HepG2 (cell line): ENCODE measurements around the gene LGALS1. TPM values are rescaled to one million over a fixed set of nuclear protein-coding genes. Genes with fewer than 3 reads are reported as not detected.

Source experiments
- HMG20B ChIP-seq: conservative IDR thresholded peaks from 2 replicates; pipeline ENCODE4 v1.6.1; 2016; ENCODE audit warnings: missing genetic modification reagents, missing compliant biosample characterization
- HOMEZ ChIP-seq: IDR thresholded peaks from 2 replicates; pipeline ENCODE4 v1.6.1; 2016; ENCODE audit warnings: low read depth
- IRF2 ChIP-seq: IDR thresholded peaks from 2 replicates; pipeline ENCODE4 v1.6.1; 2018; ENCODE audit warnings: missing genetic modification reagents, missing compliant biosample characterization
- KLF16 ChIP-seq, 2 experiments: sonication (generic) in 1 of 2; formaldehyde crosslinking in 1 of 2; IDR thresholded peaks; 2 replicates each; pipeline versions ENCODE4 v1.6.1 to v1.8.0; 2016 to 2023; ENCODE audit warnings: missing genetic modification reagents in 2 of 2, missing compliant biosample characterization in 1 of 2
- MEIS1 ChIP-seq: sonication (generic); formaldehyde crosslinking; IDR thresholded peaks from 2 replicates; pipeline ENCODE4 v1.9.0; 2021; ENCODE audit warnings: mild to moderate bottlenecking, missing genetic modification reagents, moderate library complexity, borderline replicate concordance
- NR2F6 ChIP-seq, 2 experiments: IDR thresholded peaks; 2 replicates each; pipeline ENCODE4 v1.6.1; 2016; ENCODE audit warnings: antibody characterized with exemption in 1 of 2, mild to moderate bottlenecking in 1 of 2
- PATZ1 ChIP-seq: sonication (generic); formaldehyde crosslinking; IDR thresholded peaks from 2 replicates; pipeline ENCODE4 v1.4.0; 2020; ENCODE audit warnings: missing genetic modification reagents
- PHF21A ChIP-seq: sonication (generic); formaldehyde crosslinking; IDR thresholded peaks from 2 replicates; pipeline ENCODE4 v1.5.0; 2020; ENCODE audit warnings: mild to moderate bottlenecking, missing genetic modification reagents
- RAD21 ChIP-seq: fragments of 450-650 bp; formaldehyde crosslinking; IDR thresholded peaks from 2 replicates; pipeline ENCODE4 v1.5.0; 2020; ENCODE audit warnings: mild to moderate bottlenecking
- RXRA ChIP-seq: sonication (generic); formaldehyde crosslinking; IDR thresholded peaks from 2 replicates; pipeline ENCODE4 v1.5.1; 2020; ENCODE audit warnings: missing genetic modification reagents
- SALL1 ChIP-seq: sonication (generic); formaldehyde crosslinking; IDR thresholded peaks from 2 replicates; pipeline ENCODE4 v1.8.0; 2022; ENCODE audit warnings: mild to moderate bottlenecking, missing genetic modification reagents
- SAP130 ChIP-seq: IDR thresholded peaks from 2 replicates; pipeline ENCODE4 v1.6.1; 2016; ENCODE audit warnings: low read depth
- SPEN ChIP-seq: sonication (generic); formaldehyde crosslinking; IDR thresholded peaks from 2 replicates; pipeline ENCODE4 v1.5.1; 2020; ENCODE audit warnings: low read depth, mild to moderate bottlenecking, missing genetic modification reagents
- STAG1 ChIP-seq: sonication (generic); formaldehyde crosslinking; IDR thresholded peaks from 2 replicates; pipeline ENCODE4 v1.4.0; 2020; ENCODE audit warnings: missing genetic modification reagents
- ZNF44 ChIP-seq: sonication (generic); formaldehyde crosslinking; IDR thresholded peaks from 2 replicates; pipeline ENCODE4 v1.5.1; 2020; ENCODE audit warnings: mild to moderate bottlenecking, missing genetic modification reagents
- ZNF460 ChIP-seq: sonication (generic); formaldehyde crosslinking; IDR thresholded peaks from 2 replicates; pipeline ENCODE4 v1.5.1; 2020; ENCODE audit warnings: missing genetic modification reagents, mild to moderate bottlenecking, borderline replicate concordance
- ZNF501 ChIP-seq: sonication (generic); formaldehyde crosslinking; IDR thresholded peaks from 2 replicates; pipeline ENCODE4 v1.5.1; 2020; ENCODE audit warnings: mild to moderate bottlenecking, moderate library complexity, missing genetic modification reagents
- ZNF766 ChIP-seq: sonication (generic); formaldehyde crosslinking; IDR thresholded peaks from 2 replicates; pipeline ENCODE4 v1.5.0; 2020; ENCODE audit warnings: missing genetic modification reagents, borderline replicate concordance
- polyA plus RNA-seq, 8 experiments: library from polyadenylated mRNA; depleted of rRNA in 3 of 8; stranded (reverse) in 7 of 8; unstranded in 1 of 8; fragments of >200 nt; fragmentation: Illumina TruSeq in 4 of 8; extraction: Trizol in 4 of 8; gene quantifications; 2 replicates each; pipeline versions ENCODE4 v1.2.1 to v1.2.3, GENCODE V29; 2011 to 2016; ENCODE audit warnings: low read depth in 4 of 8, missing spikeins in 1 of 8, mixed read lengths in 1 of 8; ENCODE audit not compliant: insufficient read depth in 1 of 8
- total RNA-seq, 5 experiments: library from RNA; depleted of rRNA; stranded (reverse); fragments of >200 nt; fragmentation: Illumina TruSeq; extraction: Trizol; gene quantifications; 2 replicates each; pipeline ENCODE4 v1.2.3, GENCODE V29; 2016; ENCODE audit warnings: low read depth in 1 of 5
- TF ChIP-seq, protein P1 (sequence below): sonication (generic); formaldehyde crosslinking; IDR thresholded peaks from 2 replicates; pipeline ENCODE4 v1.5.0; 2020; ENCODE audit warnings: mild to moderate bottlenecking, missing genetic modification reagents, moderate library complexity
- TF ChIP-seq, protein P2 (sequence below): IDR thresholded peaks from 2 replicates; pipeline ENCODE4 v1.6.1; 2012; ENCODE audit warnings: inconsistent platforms
- TF ChIP-seq, protein P3 (sequence below): sonication (generic); formaldehyde crosslinking; IDR thresholded peaks from 2 replicates; pipeline ENCODE4 v1.4.0; 2020; ENCODE audit warnings: missing genetic modification reagents
- TF ChIP-seq, protein P4 (sequence below): sonication (generic); formaldehyde crosslinking; IDR thresholded peaks from 2 replicates; pipeline ENCODE4 v1.4.0; 2020; ENCODE audit warnings: missing genetic modification reagents, borderline replicate concordance

The LGALS1 gene
- total and polyA plus RNA-seq, 2 of the 13 experiments (the other 11 are each of a cell fraction or from before 2014, with no cell fraction given): 103 to 858 TPM

DNA sequence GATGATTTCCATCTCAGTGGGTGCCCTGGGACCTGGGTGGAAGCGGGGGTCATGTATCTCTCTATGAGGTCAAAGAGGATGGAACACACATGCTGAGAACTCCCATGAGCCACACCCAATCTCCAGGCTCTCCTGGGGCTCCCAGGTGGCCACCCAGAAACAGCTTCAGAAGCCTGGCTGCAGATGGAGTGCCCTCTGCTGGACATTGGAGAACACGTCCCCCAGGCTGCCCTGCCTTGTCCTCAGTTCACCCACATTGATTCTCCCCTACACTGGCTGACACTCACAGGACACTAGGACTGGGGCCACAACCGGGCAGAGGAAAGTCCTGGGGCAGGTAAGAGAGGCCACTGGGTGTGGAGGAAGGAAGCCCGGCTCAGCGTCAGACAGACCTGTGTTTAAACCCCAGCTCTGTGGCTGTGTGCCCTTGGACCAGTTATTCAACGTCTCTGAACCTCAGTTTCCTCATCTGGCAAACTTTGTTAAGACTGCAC is 6.2 kb downstream of the LGALS1 start (continued):
- no peak for TF ChIP-seq HMG20B (CRISPR knock-in tag)
- TF ChIP-seq PATZ1 (CRISPR knock-in tag): 0 out of 2 replicates have a peak, but pooled peaks have one; percentile 42
- TF ChIP-seq ZNF501 (CRISPR knock-in tag): peak; percentile 13; the same call in 1 of the 2 replicates
- TF ChIP-seq IRF2 (CRISPR knock-in tag): 0 out of 2 replicates have a peak, but pooled peaks have one; percentile 33
- peak; percentile 89 for TF ChIP-seq RAD21
- TF ChIP-seq, protein P1, sequence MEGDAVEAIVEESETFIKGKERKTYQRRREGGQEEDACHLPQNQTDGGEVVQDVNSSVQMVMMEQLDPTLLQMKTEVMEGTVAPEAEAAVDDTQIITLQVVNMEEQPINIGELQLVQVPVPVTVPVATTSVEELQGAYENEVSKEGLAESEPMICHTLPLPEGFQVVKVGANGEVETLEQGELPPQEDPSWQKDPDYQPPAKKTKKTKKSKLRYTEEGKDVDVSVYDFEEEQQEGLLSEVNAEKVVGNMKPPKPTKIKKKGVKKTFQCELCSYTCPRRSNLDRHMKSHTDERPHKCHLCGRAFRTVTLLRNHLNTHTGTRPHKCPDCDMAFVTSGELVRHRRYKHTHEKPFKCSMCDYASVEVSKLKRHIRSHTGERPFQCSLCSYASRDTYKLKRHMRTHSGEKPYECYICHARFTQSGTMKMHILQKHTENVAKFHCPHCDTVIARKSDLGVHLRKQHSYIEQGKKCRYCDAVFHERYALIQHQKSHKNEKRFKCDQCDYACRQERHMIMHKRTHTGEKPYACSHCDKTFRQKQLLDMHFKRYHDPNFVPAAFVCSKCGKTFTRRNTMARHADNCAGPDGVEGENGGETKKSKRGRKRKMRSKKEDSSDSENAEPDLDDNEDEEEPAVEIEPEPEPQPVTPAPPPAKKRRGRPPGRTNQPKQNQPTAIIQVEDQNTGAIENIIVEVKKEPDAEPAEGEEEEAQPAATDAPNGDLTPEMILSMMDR: peak; percentile 93
- no peak for TF ChIP-seq ZNF766 (CRISPR knock-in tag)
- peak; percentile 26; the same call in 1 of the 2 replicates for TF ChIP-seq SALL1
- TF ChIP-seq SPEN (CRISPR knock-in tag): no peak
- TF ChIP-seq, protein P2, sequence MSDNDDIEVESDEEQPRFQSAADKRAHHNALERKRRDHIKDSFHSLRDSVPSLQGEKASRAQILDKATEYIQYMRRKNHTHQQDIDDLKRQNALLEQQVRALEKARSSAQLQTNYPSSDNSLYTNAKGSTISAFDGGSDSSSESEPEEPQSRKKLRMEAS: 0 out of 2 replicates have a peak, but pooled peaks have one; percentile 17
- 0 out of 4 replicates have a peak, but pooled peaks of 1 of the 2 experiments have one; percentile 53 for TF ChIP-seq KLF16 (CRISPR knock-in tag; IDR thresholded peaks at IDR 0.05)
- TF ChIP-seq STAG1 (CRISPR knock-in tag): peak; percentile 83
- TF ChIP-seq ZNF460 (CRISPR knock-in tag): no peak
- TF ChIP-seq, protein P3, sequence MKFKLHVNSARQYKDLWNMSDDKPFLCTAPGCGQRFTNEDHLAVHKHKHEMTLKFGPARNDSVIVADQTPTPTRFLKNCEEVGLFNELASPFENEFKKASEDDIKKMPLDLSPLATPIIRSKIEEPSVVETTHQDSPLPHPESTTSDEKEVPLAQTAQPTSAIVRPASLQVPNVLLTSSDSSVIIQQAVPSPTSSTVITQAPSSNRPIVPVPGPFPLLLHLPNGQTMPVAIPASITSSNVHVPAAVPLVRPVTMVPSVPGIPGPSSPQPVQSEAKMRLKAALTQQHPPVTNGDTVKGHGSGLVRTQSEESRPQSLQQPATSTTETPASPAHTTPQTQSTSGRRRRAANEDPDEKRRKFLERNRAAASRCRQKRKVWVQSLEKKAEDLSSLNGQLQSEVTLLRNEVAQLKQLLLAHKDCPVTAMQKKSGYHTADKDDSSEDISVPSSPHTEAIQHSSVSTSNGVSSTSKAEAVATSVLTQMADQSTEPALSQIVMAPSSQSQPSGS (CRISPR knock-in tag): 0 out of 2 replicates have a peak, but pooled peaks have one; percentile 48
- peak; percentile 52; the same call in 1 of the 2 replicates for TF ChIP-seq SAP130 (CRISPR knock-in tag)
- TF ChIP-seq NR2F6 (IDR thresholded peaks at IDR 0.05): no peak
- 0 out of 2 replicates have a peak, but pooled peaks have one; percentile 24 for TF ChIP-seq NR2F6 (CRISPR knock-in tag; IDR thresholded peaks at IDR 0.05)
- 0 out of 2 replicates have a peak, but pooled peaks have one; percentile 24 for TF ChIP-seq MEIS1 (CRISPR knock-in tag)
- TF ChIP-seq PHF21A (CRISPR knock-in tag): peak; percentile 34; the same call in 1 of the 2 replicates
- TF ChIP-seq HOMEZ (CRISPR knock-in tag): no peak
- TF ChIP-seq ZNF44: no peak
- peak; percentile 96 for TF ChIP-seq RXRA (CRISPR knock-in tag)
- TF ChIP-seq, protein P4, sequence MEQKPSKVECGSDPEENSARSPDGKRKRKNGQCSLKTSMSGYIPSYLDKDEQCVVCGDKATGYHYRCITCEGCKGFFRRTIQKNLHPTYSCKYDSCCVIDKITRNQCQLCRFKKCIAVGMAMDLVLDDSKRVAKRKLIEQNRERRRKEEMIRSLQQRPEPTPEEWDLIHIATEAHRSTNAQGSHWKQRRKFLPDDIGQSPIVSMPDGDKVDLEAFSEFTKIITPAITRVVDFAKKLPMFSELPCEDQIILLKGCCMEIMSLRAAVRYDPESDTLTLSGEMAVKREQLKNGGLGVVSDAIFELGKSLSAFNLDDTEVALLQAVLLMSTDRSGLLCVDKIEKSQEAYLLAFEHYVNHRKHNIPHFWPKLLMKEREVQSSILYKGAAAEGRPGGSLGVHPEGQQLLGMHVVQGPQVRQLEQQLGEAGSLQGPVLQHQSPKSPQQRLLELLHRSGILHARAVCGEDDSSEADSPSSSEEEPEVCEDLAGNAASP (CRISPR knock-in tag): peak; percentile 99
